K562 (cell line): Measurements from ENCODE around the gene LTA4H. TPM values are rescaled to one million over a fixed set of nuclear protein-coding genes. Genes with fewer than 3 reads are reported as not detected.
A peak's percentile ranks its signal among the peaks of the same experiment; 100 is the strongest.

ENCODE experiments used
- ATAC-seq: fragments of 200-7000 bp; cut with Tn5 transposase; 3 replicates; pipeline ENCODE4 v1.9.1; 2020; ENCODE audit warnings: moderate library complexity
- BruUV-seq: library from RNA; stranded (reverse); fragments of 400-500 nt; replicated peaks from 2 replicates; lab custom pipeline; 2021; lab: Mats Ljungman, UMichigan
- CTCF ChIA-PET: fragments of 300-600 bp; formaldehyde crosslinking; extraction: SDS; loops from one replicate; lab custom pipeline; 2021; ENCODE audit warnings: low intra/inter-chr PET ratio; lab: Yijun Ruan, JAX
- POLR2A ChIA-PET: fragments of 300-600, 350-650 bp; sonication (Branson Sonifier 250); formaldehyde crosslinking; extraction: SDS; loops from one replicate; lab custom pipeline; 2021; ENCODE audit warnings: antibody characterized with exemption, inconsistent platforms; lab: Yijun Ruan, JAX
- DNase-seq, 4 experiments: peaks; one replicate each; pipeline versions ENCODE4 v3.0.0 to v3.0.0-alpha.2; 2011 to 2018; ENCODE audit warnings: low spot score in 3 of 4, mixed read lengths in 3 of 4; ENCODE audit errors: extremely low read depth in 1 of 4
- FAIRE-seq: peaks from 2 replicates; lab custom pipeline; 2011; peaks lifted over from hg19 to GRCh38; lab: Jason Lieb, UNC
- H2AFZ ChIP-seq: 2 replicates; pipeline ENCODE4 v1.6.0; 2011; ENCODE audit warnings: low read depth, low read length, control low read depth, inconsistent platforms
- H3K27ac ChIP-seq: fragments of 200-600 bp; 3 replicates; pipeline ENCODE4 v1.8.0; 2011; ENCODE audit warnings: low read depth, mild to moderate bottlenecking, control low read depth, inconsistent platforms, low read length, moderate library complexity, mixed read lengths; ENCODE audit errors: extremely low read depth
- H3K27me3 ChIP-seq, 2 experiments: fragments of 300-600 bp in 1 of 2; 2 replicates in 1 of 2; 3 replicates in 1 of 2; pipeline versions ENCODE4 v1.6.0 to v1.8.0; 2011; ENCODE audit warnings: inconsistent platforms in 2 of 2, low read length in 2 of 2, mild to moderate bottlenecking in 1 of 2, mixed read lengths in 1 of 2, moderate library complexity in 1 of 2; ENCODE audit not compliant: control insufficient read depth in 2 of 2, insufficient read depth in 2 of 2
- H3K36me3 ChIP-seq: fragments of 300-600 bp; 3 replicates; pipeline ENCODE4 v1.8.0; 2011; ENCODE audit warnings: mild to moderate bottlenecking, low read length, inconsistent platforms; ENCODE audit not compliant: control insufficient read depth, insufficient read depth
- H3K4me1 ChIP-seq, 2 experiments: fragments of 200-600 bp in 1 of 2; replicated peaks in 1 of 2; 2 replicates in 1 of 2; 3 replicates in 1 of 2; pipeline versions ENCODE4 v1.5.1 to v1.8.0; 2011; ENCODE audit warnings: inconsistent platforms in 2 of 2, low read length in 2 of 2, mild to moderate bottlenecking in 1 of 2, mixed read lengths in 1 of 2, moderate library complexity in 1 of 2; ENCODE audit not compliant: control insufficient read depth in 2 of 2, insufficient read depth in 2 of 2
- H3K4me2 ChIP-seq: 2 replicates; pipeline ENCODE4 v1.6.1; 2011; ENCODE audit warnings: low read length, control low read depth, inconsistent platforms, mixed read lengths; ENCODE audit not compliant: insufficient read depth
- H3K4me3 ChIP-seq: fragments of 200-600 bp; sonication (generic), shearing (Covaris generic); 2 replicates; pipeline ENCODE4 v1.5.1; 2016; ENCODE audit warnings: control low read depth, inconsistent platforms
- H3K79me2 ChIP-seq: fragments of 200-600 bp; 3 replicates; pipeline ENCODE4 v1.8.0; 2011; ENCODE audit warnings: low read length, inconsistent platforms; ENCODE audit not compliant: control insufficient read depth, insufficient read depth
- H3K9ac ChIP-seq, 2 experiments: 2 replicates each; pipeline versions ENCODE4 v1.6.0 to v1.6.1; 2011; ENCODE audit warnings: low read depth in 2 of 2, low read length in 2 of 2, control low read depth in 1 of 2, inconsistent platforms in 1 of 2, mild to moderate bottlenecking in 1 of 2, mixed read lengths in 1 of 2; ENCODE audit not compliant: insufficient read depth in 1 of 2
- H3K9me1 ChIP-seq: one replicate; pipeline ENCODE4 v1.6.0; 2011; ENCODE audit warnings: inconsistent platforms, mild to moderate bottlenecking, low read length, moderate library complexity; ENCODE audit not compliant: control insufficient read depth, insufficient read depth
- H3K9me3 ChIP-seq: replicated peaks from 2 replicates; pipeline ENCODE4 v1.5.1; 2011; ENCODE audit warnings: low read depth, low read length, inconsistent platforms; ENCODE audit not compliant: control insufficient read depth, insufficient read depth
- H4K20me1 ChIP-seq: replicated peaks from 2 replicates; pipeline ENCODE4 v1.6.1; 2011; ENCODE audit warnings: low read length, inconsistent platforms, mixed read lengths; ENCODE audit not compliant: control insufficient read depth, insufficient read depth
- ESRRB ChIP-seq: fragments of 250-450 bp; sonication (Bioruptor Pico); IDR thresholded peaks from 2 replicates; pipeline ENCODE4 v1.5.0; 2020; ENCODE audit warnings: mild to moderate bottlenecking, moderate library complexity, borderline replicate concordance
- FOSL1 ChIP-seq: fragments of 200-800 bp; sonication (Bioruptor generic); conservative IDR thresholded peaks from 2 replicates; pipeline ENCODE4 v1.6.1; 2016; ENCODE audit warnings: missing genetic modification characterization, missing compliant biosample characterization
- JUN ChIP-seq, 2 experiments: sonication (generic) in 1 of 2; formaldehyde crosslinking in 1 of 2; IDR thresholded peaks; 2 replicates each; pipeline versions ENCODE4 v1.6.1 to v1.8.0; 2012 to 2022; ENCODE audit warnings: borderline replicate concordance in 2 of 2, mild to moderate bottlenecking in 2 of 2, improper control_type of control experiment in 1 of 2, low read depth in 1 of 2, low read length in 1 of 2, missing genetic modification reagents in 1 of 2
- RHOXF2B ChIP-seq: fragments of 250-450 bp; sonication (Bioruptor Pico); conservative IDR thresholded peaks from 2 replicates; pipeline ENCODE4 v1.5.1; 2021
- SRSF9 ChIP-seq: fragments of 200-400 bp; formaldehyde crosslinking; IDR thresholded peaks from 2 replicates; pipeline ENCODE4 v1.6.1; 2017; ENCODE audit warnings: low read depth, low read length, borderline replicate concordance
- TRIM28 ChIP-seq: fragments of 450-650 bp; IDR thresholded peaks from 2 replicates; pipeline ENCODE4 v1.6.1; 2017
- YBX1 ChIP-seq: fragments of 450-650 bp; IDR thresholded peaks from 2 replicates; pipeline ENCODE4 v1.7.1; 2016; ENCODE audit warnings: mild to moderate bottlenecking
- ZBTB1 ChIP-seq: sonication (generic); formaldehyde crosslinking; IDR thresholded peaks from 2 replicates; pipeline ENCODE4 v1.8.1; 2023; ENCODE audit warnings: missing genetic modification reagents, low read depth, mild to moderate bottlenecking, borderline replicate concordance
- whole genome bisulfite sequencing: fragments of 100-300 bp; shearing (Covaris generic); methylation state at CpG from one replicate; pipeline ENCODE4 v1.1.6; 2016; ENCODE audit warnings: low coverage, mixed read lengths; ENCODE audit not compliant: insufficient coverage; ENCODE audit errors: missing lambda C conversion rate; 5-methylcytosine and 5-hydroxymethylcytosine counted together
- in situ Hi-C: fragments of 300-500 bp; cut with MboI; formaldehyde crosslinking; loops from 4 replicates; pipeline ENCODE4 v1.15.0; 2018; ENCODE audit warnings: inconsistent platforms, mixed read lengths
- intact Hi-C: fragments of 100-400 bp; cut with micrococcal nuclease; formaldehyde crosslinking; loops from 2 replicates; pipeline ENCODE4 v1.14.2; 2022
- polyA plus RNA-seq, 8 experiments: library from polyadenylated mRNA; depleted of rRNA in 4 of 8; stranded (reverse) in 5 of 8; unstranded in 3 of 8; fragments of >200 nt; fragmentation: Nextera tagmentation in 2 of 8; fragmentation: Illumina TruSeq in 1 of 8; extraction: Ambion mirVana in 2 of 8; extraction: Trizol in 1 of 8; gene quantifications; 2 replicates each; pipeline versions ENCODE4 v1.2.1 to v1.2.3, GENCODE V29; 2011 to 2014; ENCODE audit warnings: inconsistent platforms in 1 of 8, missing spikeins in 1 of 8
- total RNA-seq, 7 experiments: library from RNA; depleted of rRNA in 6 of 7; stranded (reverse); fragments of >200 nt in 6 of 7; fragmentation: Illumina TruSeq in 2 of 7; extraction: Trizol in 2 of 7; gene quantifications; 2 replicates each; pipeline versions ENCODE4 v1.2.1 to v1.2.3, GENCODE V29; 2011 to 2021; ENCODE audit warnings: low replicate concordance in 1 of 7
- TF ChIP-seq, protein P1 (sequence below): fragments of 450-650 bp; IDR thresholded peaks from 2 replicates; pipeline ENCODE4 v1.6.1; 2016; ENCODE audit warnings: low read depth, mild to moderate bottlenecking, moderate library complexity
- TF ChIP-seq, protein P2 (sequence below): sonication (generic); IDR thresholded peaks from 2 replicates; pipeline ENCODE4 v1.6.1; 2016
- TF ChIP-seq, protein P3 (sequence below): fragments of 250-450 bp; sonication (Bioruptor Pico); IDR thresholded peaks from 2 replicates; pipeline ENCODE4 v1.4.0; 2020

The LTA4H gene
- total and polyA plus RNA-seq, 9 of the 15 experiments (the other 6 are each of a cell fraction or from before 2014, with no cell fraction given) = 25.2 to 58.1 (median 40.5) TPM

DNA sequence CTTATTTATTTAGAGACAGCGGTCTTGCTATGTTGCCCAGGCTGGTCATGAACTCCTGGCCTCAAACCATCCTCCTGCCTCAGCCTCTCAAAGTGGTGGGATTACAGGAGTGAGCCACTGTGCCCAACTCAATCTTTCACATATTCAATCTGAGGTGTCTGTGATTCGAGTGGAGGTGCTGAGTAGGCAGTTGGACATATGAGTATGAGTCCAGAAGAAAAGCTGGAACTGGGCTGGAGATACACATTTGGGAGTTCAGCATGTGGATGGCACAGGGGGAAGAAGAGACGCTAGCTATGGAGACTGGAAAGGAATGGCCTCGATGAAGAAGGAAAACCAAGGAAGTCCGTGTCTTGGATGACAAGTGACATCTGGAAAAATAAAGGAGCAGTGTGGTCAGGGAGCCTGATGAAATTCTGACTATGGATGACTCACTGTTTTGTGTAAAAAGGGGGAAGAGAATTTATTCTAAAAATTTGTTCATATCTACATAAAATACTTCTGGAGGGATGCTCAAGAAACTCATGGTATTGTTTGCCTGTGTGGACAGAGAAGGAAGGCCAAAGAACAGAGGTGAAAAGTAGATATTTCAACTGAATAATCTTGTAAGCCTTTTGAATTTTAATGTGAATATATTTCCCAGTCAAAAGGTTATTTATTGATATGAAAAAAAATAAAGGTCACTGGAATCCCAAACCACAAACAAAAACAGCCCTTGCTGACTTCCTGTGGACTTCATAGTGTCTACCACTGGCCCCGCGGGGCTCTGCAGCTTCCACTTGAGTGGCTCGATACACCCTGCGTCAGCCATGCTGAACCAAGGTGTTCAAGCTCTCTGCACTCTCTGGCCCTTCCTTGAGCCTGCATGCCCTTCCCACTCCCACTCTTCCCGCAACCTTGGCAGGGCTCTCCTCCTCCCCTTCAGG lies 8.9 kb upstream of the LTA4H start:
- in situ Hi-C loops (no loop called here), intact Hi-C loops (loop anchor here (2.0 kb wide), 1 partner anchor 185 kb away; the partner anchor contains the start of gene SNRPF)
- POLR2A ChIA-PET = interaction anchor here (1.0 to 1.4 kb wide), 2 partner anchors 11 to 13 kb away, joined by 3 to 4 read pairs; no protein-coding TSS in a partner anchor
- Histone ChIP-seq H2AFZ (no peak overlapping the region; the same call in 1 of the 2 replicates), H3K4me2 (no peak overlapping the region), H3K27me3 (no peaks in the 10 kb centered on the region), H3K9me1 (no peaks in the 10 kb centered on the region), H3K36me3 (no peaks in the 10 kb centered on the region; the same call in 2 of the 3 replicates), H3K9ac (no peak overlapping the region), H4K20me1 (no peaks in the 10 kb centered on the region), H3K9me3 (no peaks in the 10 kb centered on the region), H3K4me1 (peaks cover 0 to 29% of the 10 kb centered on the region in 2 experiments; a peak in 4 of 5 replicates), H3K4me3 (no peak overlapping the region), H3K27ac (no peak overlapping the region), H3K79me2 (no peaks in the 10 kb centered on the region)
- WGBS = 46% methylated on average over 9 of the region's 10 CpGs
- DNase-seq (no peak), ATAC-seq (no peak), FAIRE-seq (no peak)
- CTCF ChIA-PET = no interaction called here
- BruUV-seq = no TSS peak
- TF ChIP-seq, protein P1, sequence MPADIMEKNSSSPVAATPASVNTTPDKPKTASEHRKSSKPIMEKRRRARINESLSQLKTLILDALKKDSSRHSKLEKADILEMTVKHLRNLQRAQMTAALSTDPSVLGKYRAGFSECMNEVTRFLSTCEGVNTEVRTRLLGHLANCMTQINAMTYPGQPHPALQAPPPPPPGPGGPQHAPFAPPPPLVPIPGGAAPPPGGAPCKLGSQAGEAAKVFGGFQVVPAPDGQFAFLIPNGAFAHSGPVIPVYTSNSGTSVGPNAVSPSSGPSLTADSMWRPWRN = no peak
- no peak for TF ChIP-seq YBX1
- no peak for TF ChIP-seq RHOXF2B
- no peak for TF ChIP-seq SRSF9
- TF ChIP-seq JUN (IDR thresholded peaks at IDR 0.05; ENCODE audit: borderline replicate concordance, low read depth, low read length) = peak; percentile 64; the same call in 1 of the 2 replicates
- TF ChIP-seq JUN (CRISPR knock-in tag; IDR thresholded peaks at IDR 0.05; ENCODE audit: borderline replicate concordance) = no peak
- TF ChIP-seq, protein P2, sequence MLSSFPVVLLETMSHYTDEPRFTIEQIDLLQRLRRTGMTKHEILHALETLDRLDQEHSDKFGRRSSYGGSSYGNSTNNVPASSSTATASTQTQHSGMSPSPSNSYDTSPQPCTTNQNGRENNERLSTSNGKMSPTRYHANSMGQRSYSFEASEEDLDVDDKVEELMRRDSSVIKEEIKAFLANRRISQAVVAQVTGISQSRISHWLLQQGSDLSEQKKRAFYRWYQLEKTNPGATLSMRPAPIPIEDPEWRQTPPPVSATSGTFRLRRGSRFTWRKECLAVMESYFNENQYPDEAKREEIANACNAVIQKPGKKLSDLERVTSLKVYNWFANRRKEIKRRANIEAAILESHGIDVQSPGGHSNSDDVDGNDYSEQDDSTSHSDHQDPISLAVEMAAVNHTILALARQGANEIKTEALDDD = no peak
- TF ChIP-seq, protein P3, sequence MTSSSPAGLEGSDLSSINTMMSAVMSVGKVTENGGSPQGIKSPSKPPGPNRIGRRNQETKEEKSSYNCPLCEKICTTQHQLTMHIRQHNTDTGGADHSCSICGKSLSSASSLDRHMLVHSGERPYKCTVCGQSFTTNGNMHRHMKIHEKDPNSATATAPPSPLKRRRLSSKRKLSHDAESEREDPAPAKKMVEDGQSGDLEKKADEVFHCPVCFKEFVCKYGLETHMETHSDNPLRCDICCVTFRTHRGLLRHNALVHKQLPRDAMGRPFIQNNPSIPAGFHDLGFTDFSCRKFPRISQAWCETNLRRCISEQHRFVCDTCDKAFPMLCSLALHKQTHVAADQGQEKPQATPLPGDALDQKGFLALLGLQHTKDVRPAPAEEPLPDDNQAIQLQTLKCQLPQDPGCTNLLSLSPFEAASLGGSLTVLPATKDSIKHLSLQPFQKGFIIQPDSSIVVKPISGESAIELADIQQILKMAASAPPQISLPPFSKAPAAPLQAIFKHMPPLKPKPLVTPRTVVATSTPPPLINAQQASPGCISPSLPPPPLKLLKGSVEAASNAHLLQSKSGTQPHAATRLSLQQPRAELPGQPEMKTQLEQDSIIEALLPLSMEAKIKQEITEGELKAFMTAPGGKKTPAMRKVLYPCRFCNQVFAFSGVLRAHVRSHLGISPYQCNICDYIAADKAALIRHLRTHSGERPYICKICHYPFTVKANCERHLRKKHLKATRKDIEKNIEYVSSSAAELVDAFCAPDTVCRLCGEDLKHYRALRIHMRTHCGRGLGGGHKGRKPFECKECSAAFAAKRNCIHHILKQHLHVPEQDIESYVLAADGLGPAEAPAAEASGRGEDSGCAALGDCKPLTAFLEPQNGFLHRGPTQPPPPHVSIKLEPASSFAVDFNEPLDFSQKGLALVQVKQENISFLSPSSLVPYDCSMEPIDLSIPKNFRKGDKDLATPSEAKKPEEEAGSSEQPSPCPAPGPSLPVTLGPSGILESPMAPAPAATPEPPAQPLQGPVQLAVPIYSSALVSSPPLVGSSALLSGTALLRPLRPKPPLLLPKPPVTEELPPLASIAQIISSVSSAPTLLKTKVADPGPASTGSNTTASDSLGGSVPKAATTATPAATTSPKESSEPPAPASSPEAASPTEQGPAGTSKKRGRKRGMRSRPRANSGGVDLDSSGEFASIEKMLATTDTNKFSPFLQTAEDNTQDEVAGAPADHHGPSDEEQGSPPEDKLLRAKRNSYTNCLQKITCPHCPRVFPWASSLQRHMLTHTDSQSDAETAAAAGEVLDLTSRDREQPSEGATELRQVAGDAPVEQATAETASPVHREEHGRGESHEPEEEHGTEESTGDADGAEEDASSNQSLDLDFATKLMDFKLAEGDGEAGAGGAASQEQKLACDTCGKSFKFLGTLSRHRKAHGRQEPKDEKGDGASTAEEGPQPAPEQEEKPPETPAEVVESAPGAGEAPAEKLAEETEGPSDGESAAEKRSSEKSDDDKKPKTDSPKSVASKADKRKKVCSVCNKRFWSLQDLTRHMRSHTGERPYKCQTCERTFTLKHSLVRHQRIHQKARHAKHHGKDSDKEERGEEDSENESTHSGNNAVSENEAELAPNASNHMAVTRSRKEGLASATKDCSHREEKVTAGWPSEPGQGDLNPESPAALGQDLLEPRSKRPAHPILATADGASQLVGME (CRISPR knock-in tag) = no peak
- TF ChIP-seq ESRRB (CRISPR knock-in tag) = no peak
- TF ChIP-seq TRIM28 = no peak
- peak; percentile 67 for TF ChIP-seq FOSL1 (tag)
- TF ChIP-seq ZBTB1 = no peak
